Muscle layer of duodenum (tissue), 2 donors: ENCODE results near the gene MGME1.
"Not testable (repeated sequence)": the region's sequence is repeated elsewhere in the genome, so short reads cannot be mapped to it uniquely, and the experiment has no call there.

Experiments
- H3K27ac ChIP-seq: one replicate; pipeline ENCODE4 v1.7.0; 2013; ENCODE audit warnings: mild to moderate bottlenecking, low read length
- H3K27me3 ChIP-seq: one replicate; pipeline ENCODE4 v1.7.0; 2013; ENCODE audit warnings: low read depth, mild to moderate bottlenecking, control low read depth, low read length
- H3K36me3 ChIP-seq, 2 donors: one replicate each; pipeline ENCODE4 v1.7.0; 2013; ENCODE audit warnings: low read length in 2 of 2, control low read depth in 1 of 2, mild to moderate bottlenecking in 1 of 2; ENCODE audit not compliant: insufficient read depth in 2 of 2, control insufficient read depth in 1 of 2
- H3K4me1 ChIP-seq, 2 donors: one replicate each; pipeline ENCODE4 v1.7.0; 2013; ENCODE audit warnings: low read length in 2 of 2, mild to moderate bottlenecking in 2 of 2, control low read depth in 1 of 2, moderate library complexity in 1 of 2; ENCODE audit not compliant: insufficient read depth in 2 of 2, control insufficient read depth in 1 of 2
- H3K4me3 ChIP-seq, 2 donors: one replicate each; pipeline ENCODE4 v1.7.0; 2013; ENCODE audit warnings: low read length in 2 of 2, low read depth in 1 of 2, mild to moderate bottlenecking in 1 of 2
- H3K9me3 ChIP-seq, 2 donors: one replicate each; pipeline ENCODE4 v1.7.0; 2013; ENCODE audit warnings: low read length in 2 of 2, control low read depth in 1 of 2, mild to moderate bottlenecking in 1 of 2; ENCODE audit not compliant: control insufficient read depth in 1 of 2
- donor health status: healthy.

The MGME1 gene

DNA sequence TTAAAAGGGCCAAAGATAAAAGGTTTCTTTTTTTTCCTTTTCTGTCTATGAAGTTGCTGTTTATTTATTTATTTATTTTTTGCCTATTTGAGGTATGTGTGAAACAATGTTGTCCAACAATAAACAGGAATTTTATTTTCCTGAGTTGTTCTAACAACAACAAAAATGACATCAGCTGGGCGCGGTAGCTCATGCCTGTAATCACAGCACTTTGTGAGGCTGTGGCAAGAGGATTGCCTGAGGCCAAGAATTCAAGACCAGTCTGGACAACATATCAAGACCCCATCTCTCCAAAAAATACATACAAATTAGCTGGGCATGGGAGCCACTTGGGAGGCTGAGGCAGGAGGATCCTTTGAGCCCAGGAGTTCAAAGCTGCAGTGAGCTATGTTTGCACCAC is 44.1 kb downstream of the MGME1 start:
- no peak overlapping the region for H3K4me3 ChIP-seq
- H3K9me3 ChIP-seq, result no peaks in the 10 kb centered on the region
- peaks cover 0 to 2% of the 10 kb centered on the region in 2 donors for H3K4me1 ChIP-seq
- no peak overlapping the region for H3K27ac ChIP-seq
- no peaks in the 10 kb centered on the region for H3K36me3 ChIP-seq
- no peaks in the 10 kb centered on the region for H3K27me3 ChIP-seq

DNA sequence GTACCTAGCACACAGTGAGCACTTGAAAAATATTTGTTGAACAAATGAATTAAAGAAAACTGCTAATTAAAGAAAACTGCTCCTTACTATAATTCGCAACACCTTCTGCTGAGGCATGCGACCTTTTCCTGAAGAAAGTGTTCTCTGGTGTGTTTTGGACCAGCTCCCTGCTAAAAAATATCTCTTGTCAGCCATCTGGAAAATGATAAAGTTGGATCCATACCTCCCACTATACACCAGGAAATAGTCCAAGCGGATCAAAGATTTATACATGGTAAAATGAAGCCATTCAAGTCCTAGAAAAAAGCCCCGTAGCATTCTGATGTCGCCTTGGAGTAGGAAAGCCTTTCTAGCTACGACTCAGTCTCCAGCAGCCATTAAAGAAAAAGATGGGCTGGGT is 45.6 kb downstream of the MGME1 start:
- H3K4me3 ChIP-seq, result no peak overlapping the region

DNA sequence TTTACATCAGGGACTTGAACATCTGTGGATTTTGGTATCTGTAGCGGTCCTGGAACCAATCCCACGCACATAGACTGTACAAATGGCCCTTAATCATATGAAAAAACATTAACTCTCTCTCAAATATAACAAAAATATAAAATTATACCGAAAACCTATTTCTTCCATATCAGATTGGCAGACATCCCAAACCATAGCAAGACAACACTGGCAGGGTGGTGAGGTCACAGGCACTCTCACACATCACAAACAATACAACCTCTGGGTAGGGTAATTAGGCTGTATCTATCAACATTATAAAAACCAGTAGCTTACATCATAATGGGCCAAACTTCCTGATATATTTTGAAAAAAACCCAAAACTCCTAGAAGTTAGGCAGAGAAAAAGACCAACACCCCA is 48.0 kb downstream of the MGME1 start:
- Histone ChIP-seq H3K27me3 (no peaks in the 10 kb centered on the region), H3K27ac (no peak overlapping the region), H3K4me1 (no peaks in the 10 kb centered on the region), H3K4me3 (no peak overlapping the region), H3K36me3 (no peaks in the 10 kb centered on the region), H3K9me3 (no peaks in the 10 kb centered on the region)

More for the DNA sequence above, 45.6 kb downstream of the MGME1 start:
- no peaks in the 10 kb centered on the region for H3K36me3 ChIP-seq
- no peaks in the 10 kb centered on the region for H3K27me3 ChIP-seq
- H3K4me1 ChIP-seq, result no peaks in the 10 kb centered on the region
- no peak overlapping the region for H3K27ac ChIP-seq
- H3K9me3 ChIP-seq, result no peaks in the 10 kb centered on the region

DNA sequence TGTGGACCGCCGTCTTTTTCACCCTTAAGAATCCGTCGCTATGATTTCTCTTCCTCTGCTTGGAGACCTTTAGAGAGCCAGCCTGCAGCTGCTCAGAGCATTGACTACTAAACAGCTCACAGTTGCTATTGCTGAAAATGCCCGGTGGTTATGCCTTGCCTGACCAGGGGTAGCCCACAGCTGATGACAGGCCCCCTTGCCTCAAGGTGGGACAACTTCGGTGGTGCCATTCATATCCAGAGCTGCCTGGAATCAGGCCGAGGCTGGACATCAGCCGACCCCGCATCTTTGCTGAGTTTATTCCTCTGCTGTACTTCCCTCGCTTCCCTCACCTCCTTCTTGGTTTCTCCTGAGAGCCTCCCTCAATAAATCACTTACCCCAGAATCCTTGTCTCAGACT is 49.3 kb downstream of the MGME1 start:
- H3K27ac ChIP-seq, result no peak overlapping the region
- H3K27me3 ChIP-seq, result no peaks in the 10 kb centered on the region
- H3K4me1 ChIP-seq, result no peaks in the 10 kb centered on the region
- no peak overlapping the region for H3K4me3 ChIP-seq
- H3K9me3 ChIP-seq, result no peaks in the 10 kb centered on the region
- H3K36me3 ChIP-seq, result no peaks in the 10 kb centered on the region

DNA sequence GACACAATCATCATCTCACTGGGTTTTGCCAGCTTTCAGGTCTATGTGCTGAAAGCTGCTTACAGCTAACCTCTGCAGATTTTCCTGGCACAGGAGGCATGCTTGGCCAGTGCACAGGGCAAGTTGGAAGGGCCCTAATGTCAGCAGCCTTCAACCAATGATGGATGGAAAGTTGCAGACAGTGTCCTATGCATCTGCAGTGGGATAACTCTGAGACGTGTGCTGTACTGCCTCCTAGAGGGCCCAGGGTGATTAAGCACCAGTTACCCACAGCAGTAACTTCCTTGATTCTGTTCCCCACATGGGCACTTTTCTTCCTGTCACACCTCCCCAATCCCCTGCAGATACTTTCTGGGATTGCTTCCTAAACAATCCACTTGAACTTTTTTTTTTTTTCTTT is 50.2 kb downstream of the MGME1 start:
- H3K4me1 ChIP-seq, result no peaks in the 10 kb centered on the region
- H3K27ac ChIP-seq, result no peak overlapping the region
- no peaks in the 10 kb centered on the region for H3K36me3 ChIP-seq
- H3K27me3 ChIP-seq, result no peaks in the 10 kb centered on the region
- no peaks in the 10 kb centered on the region for H3K9me3 ChIP-seq
- H3K4me3 ChIP-seq, result no peak overlapping the region

DNA sequence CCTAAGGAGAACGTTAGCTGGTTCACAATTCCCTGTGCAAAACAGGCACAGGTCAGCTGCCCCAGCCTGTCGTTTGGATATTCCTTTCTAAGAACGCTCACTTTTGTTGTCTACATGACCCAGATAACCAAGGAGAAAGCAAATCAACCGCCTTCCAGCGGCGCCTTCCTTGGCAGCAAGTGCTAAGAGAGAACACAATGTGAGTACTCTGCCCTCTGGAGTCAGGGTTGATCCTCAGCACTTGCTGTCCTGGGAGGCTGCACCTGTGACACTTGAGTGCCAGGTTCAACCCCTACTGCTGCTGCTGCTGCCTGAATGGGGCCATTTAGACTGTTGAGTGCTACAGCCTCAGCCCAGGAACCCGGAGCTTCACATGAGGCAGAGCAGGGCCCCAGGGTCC is 52.1 kb downstream of the MGME1 start:
- Histone ChIP-seq H3K9me3 (no peaks in the 10 kb centered on the region), H3K27me3 (no peaks in the 10 kb centered on the region), H3K4me1 (no peaks in the 10 kb centered on the region), H3K4me3 (no peak overlapping the region), H3K36me3 (no peaks in the 10 kb centered on the region), H3K27ac (no peak overlapping the region)

DNA sequence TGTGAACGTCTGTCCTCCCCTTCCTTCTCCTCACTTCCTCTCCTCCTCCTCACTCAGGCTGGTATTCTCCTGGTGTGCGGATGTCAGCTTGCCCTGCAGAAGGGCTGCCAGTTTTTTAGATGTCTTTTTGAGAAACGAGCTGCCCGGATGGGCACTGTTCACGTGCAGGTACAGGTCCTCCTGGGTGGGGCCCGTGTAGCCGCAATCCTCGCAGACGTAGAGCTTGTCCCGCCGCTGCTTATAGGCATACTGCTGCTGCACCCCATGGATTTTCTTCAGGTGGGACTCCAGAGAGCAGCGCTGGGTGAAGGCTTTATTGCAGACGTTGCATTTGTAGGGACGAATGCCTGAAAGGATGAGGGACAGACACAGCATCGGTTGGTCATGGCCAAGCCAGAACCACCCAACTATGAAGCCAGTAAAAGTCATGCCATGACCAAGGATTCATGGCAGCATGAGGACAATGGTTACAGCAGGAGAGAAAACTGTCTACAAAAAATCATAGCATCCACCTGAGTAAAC is 55.8 kb downstream of the MGME1 start:
- no peaks in the 10 kb centered on the region for H3K9me3 ChIP-seq
- no peaks in the 10 kb centered on the region for H3K4me1 ChIP-seq
- H3K27ac ChIP-seq, result no peak overlapping the region
- no peaks in the 10 kb centered on the region for H3K27me3 ChIP-seq
- no peaks in the 10 kb centered on the region for H3K36me3 ChIP-seq
- H3K4me3 ChIP-seq, result no peak overlapping the region

DNA sequence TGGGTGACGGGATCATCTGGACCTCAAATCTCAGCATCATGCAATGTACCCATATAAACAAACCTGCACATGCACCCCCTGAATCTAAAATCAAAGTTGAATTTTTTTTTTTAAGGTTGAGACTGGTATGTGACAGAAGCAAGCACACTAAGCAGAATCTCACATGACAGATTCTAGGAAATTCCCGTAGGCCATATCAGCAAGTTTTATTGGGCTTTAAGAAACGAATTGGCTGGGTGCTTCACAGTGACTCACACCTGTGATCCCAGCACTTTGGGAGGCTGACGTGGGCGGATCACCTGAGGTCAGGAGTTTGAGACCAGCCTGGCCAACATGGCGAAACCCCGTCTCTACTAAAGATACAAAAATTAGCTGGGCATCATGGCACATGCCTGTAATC is 58.2 kb downstream of the MGME1 start:
- H3K36me3 ChIP-seq, H3K9me3 ChIP-seq, H3K27me3 ChIP-seq, H3K27ac ChIP-seq, H3K4me1 ChIP-seq, H3K4me3 ChIP-seq: not testable (repeated sequence)

DNA sequence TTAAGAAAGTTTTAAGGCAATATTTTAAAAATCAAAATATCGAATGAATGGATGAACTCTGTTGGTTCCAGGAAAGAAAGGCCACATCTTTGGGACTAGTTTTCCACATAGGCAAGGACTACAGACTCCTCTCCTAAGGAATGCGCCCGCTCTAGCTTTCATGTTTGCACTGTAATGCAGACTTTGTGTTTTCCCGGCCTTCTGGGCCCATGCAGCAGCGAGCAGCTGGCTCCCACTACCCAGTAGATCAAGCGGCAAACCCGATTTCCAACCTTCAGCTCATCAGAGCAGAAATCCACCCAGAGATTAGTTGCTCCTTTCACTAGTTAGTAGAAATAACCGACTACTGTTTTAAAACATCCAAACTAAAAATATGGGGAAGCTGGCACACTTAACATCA is 61.2 kb downstream of the MGME1 start:
- Histone ChIP-seq H3K27me3 (no peaks in the 10 kb centered on the region), H3K4me1 (no peaks in the 10 kb centered on the region), H3K4me3 (no peak overlapping the region), H3K9me3 (no peaks in the 10 kb centered on the region), H3K27ac (no peak overlapping the region), H3K36me3 (no peaks in the 10 kb centered on the region)

DNA sequence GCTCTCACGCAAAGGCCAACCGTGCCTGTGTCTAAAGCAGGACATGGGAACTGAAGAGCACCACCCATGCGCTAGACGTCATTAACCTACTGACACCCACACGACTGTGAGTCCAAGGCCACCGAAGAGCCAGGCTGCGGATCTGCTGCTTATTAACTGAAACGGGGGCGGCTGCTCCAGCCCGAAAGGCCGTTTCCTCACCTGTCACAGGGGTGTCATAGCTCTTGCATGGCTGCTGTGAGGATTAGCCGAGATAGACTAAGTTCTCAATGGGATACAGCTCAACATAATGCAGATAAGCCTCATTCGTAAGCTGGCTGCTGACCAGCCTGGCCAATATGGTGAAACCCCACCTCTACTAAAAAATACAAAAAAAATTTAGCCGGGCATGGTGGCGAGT is 62.2 kb downstream of the MGME1 start:
- H3K27ac ChIP-seq, result no peak overlapping the region
- H3K36me3 ChIP-seq, result no peaks in the 10 kb centered on the region
- no peaks in the 10 kb centered on the region for H3K27me3 ChIP-seq
- no peak overlapping the region for H3K4me3 ChIP-seq
- H3K4me1 ChIP-seq, result no peaks in the 10 kb centered on the region
- no peaks in the 10 kb centered on the region for H3K9me3 ChIP-seq

DNA sequence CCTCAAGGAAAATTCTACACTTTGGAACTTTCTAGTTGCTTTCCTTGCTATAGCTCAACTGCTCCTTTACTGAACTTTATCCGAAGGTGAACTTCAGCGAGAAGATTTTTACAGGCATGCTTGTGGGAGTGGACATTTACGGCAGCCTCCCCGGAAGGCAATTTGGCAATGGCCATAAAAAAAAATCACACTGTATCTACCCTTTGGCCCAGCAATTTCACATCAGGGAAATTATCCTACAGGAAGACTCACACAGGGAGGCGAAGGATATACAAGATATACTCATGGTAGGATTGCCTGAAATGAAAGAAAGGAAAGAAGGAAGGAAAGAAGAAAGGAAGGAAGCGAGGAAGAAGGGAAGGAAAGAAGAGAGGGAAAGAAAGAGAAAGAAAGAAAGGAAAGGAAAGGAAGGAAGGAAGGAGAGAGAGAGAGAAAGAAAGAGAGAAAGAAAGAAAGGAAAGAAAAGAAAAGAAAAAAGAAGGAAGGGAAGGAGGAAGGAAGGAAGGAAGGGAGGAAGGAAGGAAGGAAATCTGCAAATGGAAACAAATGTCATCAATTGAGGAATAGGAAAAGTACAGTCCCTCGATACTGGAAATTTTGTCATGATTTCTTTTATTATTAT is 63.2 kb downstream of the MGME1 start:
- H3K9me3 ChIP-seq, result no peaks in the 10 kb centered on the region
- H3K27ac ChIP-seq, result no peak overlapping the region
- H3K27me3 ChIP-seq, result no peaks in the 10 kb centered on the region
- no peaks in the 10 kb centered on the region for H3K4me1 ChIP-seq
- H3K36me3 ChIP-seq, result no peaks in the 10 kb centered on the region
- H3K4me3 ChIP-seq, result no peak overlapping the region
